Suprapubic skin (tissue), 4 donors: ENCODE results near the gene LELP1. TPM values are rescaled to one million over a fixed set of nuclear protein-coding genes. Genes with fewer than 3 reads are reported as not detected.
A peak's percentile ranks its signal among the peaks of the same experiment; 100 is the strongest.
"Not testable (repeated sequence)": the region's sequence is repeated elsewhere in the genome, so short reads cannot be mapped to it uniquely, and the experiment has no call there.

Experiments
- DNase-seq, 2 donors: peaks; one replicate each; pipeline ENCODE4 v3.0.0-alpha.2; 2019; ENCODE audit warnings: low spot score in 2 of 2
- H3K27ac ChIP-seq: fragments of 200-600 bp; sonication (generic); one replicate; pipeline ENCODE4 v1.5.1; 2019
- H3K27me3 ChIP-seq: fragments of 200-600 bp; sonication (generic); one replicate; pipeline ENCODE4 v1.5.1; 2019
- H3K36me3 ChIP-seq: fragments of 200-600 bp; sonication (generic); one replicate; pipeline ENCODE4 v1.5.1; 2019
- H3K4me1 ChIP-seq: fragments of 200-600 bp; sonication (generic); one replicate; pipeline ENCODE4 v1.5.1; 2019
- H3K4me3 ChIP-seq: fragments of 200-600 bp; sonication (generic); one replicate; pipeline ENCODE4 v1.5.1; 2019; ENCODE audit warnings: mild to moderate bottlenecking
- H3K9me3 ChIP-seq: fragments of 200-600 bp; sonication (generic); one replicate; pipeline ENCODE4 v1.5.1; 2019
- CTCF ChIP-seq, 2 donors: fragments of 200-600 bp in 1 of 2; fragments of 450-650 bp in 1 of 2; sonication (generic) in 1 of 2; IDR thresholded peaks; one replicate each; pipeline ENCODE4 v1.5.1; 2016 to 2019; ENCODE audit warnings: antibody characterized with exemption in 2 of 2, mild to moderate bottlenecking in 1 of 2, moderate library complexity in 1 of 2
- EP300 ChIP-seq: sonication (generic); formaldehyde crosslinking; IDR thresholded peaks from one replicate; pipeline ENCODE4 v1.6.1; 2017; ENCODE audit warnings: antibody characterized with exemption
- POLR2A ChIP-seq, 2 donors: fragments of 450-650 bp; IDR thresholded peaks; one replicate each; pipeline ENCODE4 v1.6.1; 2017; ENCODE audit warnings: antibody characterized with exemption in 2 of 2, mild to moderate bottlenecking in 2 of 2, moderate library complexity in 2 of 2
- POLR2AphosphoS5 ChIP-seq, 3 donors: sonication (generic); formaldehyde crosslinking; IDR thresholded peaks; one replicate each; pipeline ENCODE4 v1.6.1; 2017; ENCODE audit warnings: antibody characterized with exemption in 3 of 3
- WGBS: methylation state at CpG from one replicate; pipeline ENCODE4 v1.1.5; 2018; 5-methylcytosine and 5-hydroxymethylcytosine counted together
- total RNA-seq, 4 donors: library from RNA; depleted of rRNA; stranded (reverse); fragments of >200 nt; gene quantifications; one replicate each; pipeline ENCODE4 v1.1.0, GENCODE V29; 2016

LELP1 gene
- total RNA-seq, 4 donors from 2014 or later, result not detected

GRCh38 chr1:153180556-153180955, 22.7 kb upstream of the LELP1 start:
- Histone ChIP-seq H3K27ac (no peak overlapping the region), H3K9me3 (no peaks in the 10 kb centered on the region), H3K4me1 (no peaks in the 10 kb centered on the region), H3K36me3 (no peaks in the 10 kb centered on the region), H3K4me3 (no peak overlapping the region), H3K27me3 (no peaks in the 10 kb centered on the region)
- 63% methylated on average over 4 of the region's 4 CpGs for WGBS
- DNase-seq, result no peak
- no peak for TF ChIP-seq POLR2A (IDR thresholded peaks at IDR 0.05)
- no peak for TF ChIP-seq CTCF (IDR thresholded peaks at IDR 0.05)
- TF ChIP-seq POLR2AphosphoS5 (IDR thresholded peaks at IDR 0.05), result no peak
- TF ChIP-seq EP300, result no peak

GRCh38 chr1:153188301-153188700, 14.9 kb upstream of the LELP1 start:
- not testable (repeated sequence) for H3K4me3 ChIP-seq, H3K9me3 ChIP-seq, H3K4me1 ChIP-seq, H3K27ac ChIP-seq, H3K27me3 ChIP-seq, H3K36me3 ChIP-seq, DNase-seq
- WGBS, result 85% methylated on average over 4 of the region's 4 CpGs

- peak in 1 of 2 donors; percentile 29 for TF ChIP-seq CTCF (IDR thresholded peaks at IDR 0.05)
- TF ChIP-seq POLR2AphosphoS5 (IDR thresholded peaks at IDR 0.05), result no peak
- H3K4me3 ChIP-seq, result no peak overlapping the region
- WGBS, result 8% methylated on average over 3 of the region's 3 CpGs
- H3K36me3 ChIP-seq, result no peaks in the 10 kb centered on the region
- DNase-seq, result no peak
- no peak overlapping the region for H3K27ac ChIP-seq
- H3K27me3 ChIP-seq, result peaks cover 3% of the 10 kb centered on the region
- H3K4me1 ChIP-seq, result no peaks in the 10 kb centered on the region
- H3K9me3 ChIP-seq, result no peaks in the 10 kb centered on the region
These were observed 12.9 kb upstream of the LELP1 start for GRCh38 chr1:153190373-153190772.

GRCh38 chr1:153192697-153193096, 10.5 kb upstream of the LELP1 start:
- H3K36me3 ChIP-seq, result no peaks in the 10 kb centered on the region
- peaks cover 3% of the 10 kb centered on the region for H3K27me3 ChIP-seq
- DNase-seq, result no peak
- TF ChIP-seq EP300, result no peak
- TF ChIP-seq CTCF (IDR thresholded peaks at IDR 0.05), result peak; percentile 5 to 18
- 21% methylated on average over 3 of the region's 3 CpGs for WGBS
- no peaks in the 10 kb centered on the region for H3K4me1 ChIP-seq
- no peaks in the 10 kb centered on the region for H3K9me3 ChIP-seq
- H3K27ac ChIP-seq, result no peak overlapping the region
- no peak overlapping the region for H3K4me3 ChIP-seq

- no peak for DNase-seq
- H3K27me3 ChIP-seq, result peaks cover 3% of the 10 kb centered on the region
- no peak overlapping the region for H3K27ac ChIP-seq
- no peaks in the 10 kb centered on the region for H3K36me3 ChIP-seq
- no peak overlapping the region for H3K4me3 ChIP-seq
- no peak for TF ChIP-seq CTCF (IDR thresholded peaks at IDR 0.05)
- no peak for TF ChIP-seq POLR2AphosphoS5 (IDR thresholded peaks at IDR 0.05)
- no peak for TF ChIP-seq EP300
- no peak for TF ChIP-seq POLR2A (IDR thresholded peaks at IDR 0.05)
- no peaks in the 10 kb centered on the region for H3K4me1 ChIP-seq
- H3K9me3 ChIP-seq, result no peaks in the 10 kb centered on the region
- WGBS, result 68% methylated on average over 3 of the region's 3 CpGs
These were observed 8.7 kb upstream of the LELP1 start for GRCh38 chr1:153194331-153195050.

GRCh38 chr1:153195216-153195615, 8.0 kb upstream of the LELP1 start:
- TF ChIP-seq POLR2AphosphoS5 (IDR thresholded peaks at IDR 0.05), result no peak
- no peak for TF ChIP-seq POLR2A (IDR thresholded peaks at IDR 0.05)
- no peak for TF ChIP-seq EP300
- TF ChIP-seq CTCF (IDR thresholded peaks at IDR 0.05), result no peak
- Histone ChIP-seq H3K4me3 (no peak overlapping the region), H3K27ac (no peak overlapping the region), H3K4me1 (no peaks in the 10 kb centered on the region), H3K9me3 (no peaks in the 10 kb centered on the region), H3K27me3 (peaks cover 3% of the 10 kb centered on the region), H3K36me3 (no peaks in the 10 kb centered on the region)
- 84% methylated on average over 4 of the region's 4 CpGs for WGBS
- no peak for DNase-seq
